CD14-positive monocyte (primary cell): ENCODE results near the gene MYO5C. TPM values are rescaled to one million over a fixed set of nuclear protein-coding genes. Genes with fewer than 3 reads are reported as not detected.

Experiments
- DNase-seq, 3 donors: peaks; one replicate each; pipeline ENCODE4 v3.0.0-alpha.2; 2011 to 2022
- H2AFZ ChIP-seq: 2 replicates; pipeline ENCODE4 v1.6.0; 2012; ENCODE audit warnings: mild to moderate bottlenecking, low read depth, low read length, inconsistent platforms; ENCODE audit not compliant: insufficient read depth, poor library complexity, severe bottlenecking
- H3K27ac ChIP-seq, 2 donors: 1 replicate in 1 of 2; 2 replicates in 1 of 2; pipeline ENCODE4 v1.5.1; 2012 to 2013; ENCODE audit warnings: low read length in 2 of 2, control low read depth in 1 of 2, inconsistent platforms in 1 of 2, low read depth in 1 of 2, mild to moderate bottlenecking in 1 of 2
- H3K27me3 ChIP-seq, 2 donors: one replicate each; pipeline versions ENCODE4 v1.6.0 to v1.6.1; 2011 to 2013; ENCODE audit warnings: low read length in 2 of 2; ENCODE audit not compliant: control insufficient read depth in 2 of 2, insufficient read depth in 2 of 2
- H3K36me3 ChIP-seq, 2 donors: replicated peaks in 1 of 2; 1 replicate in 1 of 2; 2 replicates in 1 of 2; pipeline versions ENCODE4 v1.5.1 to v1.6.1; 2012 to 2013; ENCODE audit warnings: low read length in 2 of 2, control low read depth in 1 of 2, inconsistent platforms in 1 of 2, mild to moderate bottlenecking in 1 of 2; ENCODE audit not compliant: insufficient read depth in 2 of 2, control insufficient read depth in 1 of 2
- H3K4me1 ChIP-seq, 2 donors: 1 replicate in 1 of 2; 2 replicates in 1 of 2; pipeline versions ENCODE4 v1.5.1 to v1.6.1; 2012 to 2013; ENCODE audit warnings: low read length in 2 of 2, control low read depth in 1 of 2, inconsistent platforms in 1 of 2, mild to moderate bottlenecking in 1 of 2, moderate library complexity in 1 of 2; ENCODE audit not compliant: insufficient read depth in 2 of 2, control insufficient read depth in 1 of 2
- H3K4me2 ChIP-seq: replicated peaks from 2 replicates; pipeline ENCODE3; 2012; ENCODE audit warnings: low read length, moderate library complexity, mild to moderate bottlenecking; ENCODE audit not compliant: poor library complexity, severe bottlenecking; ENCODE audit errors: extremely low read depth
- H3K4me3 ChIP-seq, 3 experiments: fragments of 200-600 bp in 1 of 3; sonication (generic) in 1 of 3; replicated peaks in 1 of 3; 1 replicate in 2 of 3; 2 replicates in 1 of 3; pipeline ENCODE4 v1.5.1; 2011 to 2013; ENCODE audit warnings: low read length in 3 of 3, mild to moderate bottlenecking in 3 of 3, control low read depth in 2 of 3, low read depth in 2 of 3, inconsistent platforms in 1 of 3, moderate library complexity in 1 of 3
- H3K79me2 ChIP-seq: 2 replicates; pipeline ENCODE4 v1.6.0; 2012; ENCODE audit warnings: mild to moderate bottlenecking, control low read depth, inconsistent platforms, low read length, moderate library complexity; ENCODE audit not compliant: insufficient read depth
- H3K9ac ChIP-seq: 2 replicates; pipeline ENCODE4 v1.6.0; 2017; ENCODE audit warnings: low read length, mild to moderate bottlenecking; ENCODE audit not compliant: insufficient read depth, poor library complexity, severe bottlenecking
- H3K9me3 ChIP-seq, 2 donors: replicated peaks in 1 of 2; 1 replicate in 1 of 2; 2 replicates in 1 of 2; pipeline versions ENCODE4 v1.5.1 to v1.6.1; 2012 to 2013; ENCODE audit warnings: low read length in 2 of 2, control low read depth in 1 of 2; ENCODE audit not compliant: control insufficient read depth in 1 of 2, insufficient read depth in 1 of 2
- H4K20me1 ChIP-seq: 2 replicates; pipeline ENCODE4 v1.6.0; 2012; ENCODE audit warnings: mild to moderate bottlenecking, low read length, control low read depth, moderate library complexity; ENCODE audit not compliant: insufficient read depth
- H3K27ac Mint-ChIP-seq, 7 donors: one replicate each; pipeline ENCODE4 v1.8.0; 2020; ENCODE audit warnings: mild to moderate bottlenecking in 7 of 7, mixed read lengths in 7 of 7, moderate library complexity in 6 of 7, inconsistent platforms in 2 of 7
- H3K27me3 Mint-ChIP-seq, 3 donors: one replicate each; pipeline ENCODE4 v1.8.0; 2021 to 2022; ENCODE audit warnings: low read depth in 3 of 3, mild to moderate bottlenecking in 3 of 3, mixed read lengths in 3 of 3, moderate library complexity in 3 of 3, inconsistent platforms in 1 of 3
- H3K36me3 Mint-ChIP-seq, 2 donors: one replicate each; pipeline ENCODE4 v1.8.0; 2020; ENCODE audit warnings: mixed read lengths in 2 of 2, inconsistent platforms in 1 of 2, mild to moderate bottlenecking in 1 of 2
- H3K4me1 Mint-ChIP-seq: one replicate; pipeline ENCODE4 v1.8.0; 2020; ENCODE audit warnings: mild to moderate bottlenecking, mixed read lengths
- H3K4me3 Mint-ChIP-seq, 2 donors: one replicate each; pipeline ENCODE4 v1.8.0; 2020; ENCODE audit warnings: mild to moderate bottlenecking in 2 of 2, mixed read lengths in 2 of 2, moderate library complexity in 1 of 2
- H3K9me3 Mint-ChIP-seq, 7 donors: one replicate each; pipeline ENCODE4 v1.8.0; 2020 to 2022; ENCODE audit warnings: mixed read lengths in 7 of 7, mild to moderate bottlenecking in 6 of 7, moderate library complexity in 6 of 7, inconsistent platforms in 2 of 7
- WGBS: methylation state at CpG from one replicate; pipeline ENCODE4 v1.1.5; 2013; ENCODE audit warnings: missing lambda C conversion rate; ENCODE audit not compliant: insufficient coverage; 5-methylcytosine and 5-hydroxymethylcytosine counted together
- intact Hi-C, 2 donors: fragments of 100-400 bp; cut with micrococcal nuclease; formaldehyde crosslinking; loops; one replicate each; pipeline versions ENCODE4 v1.15.0 to v1.15.1; 2023
- polyA plus RNA-seq, 3 donors: library from polyadenylated mRNA; depleted of rRNA in 1 of 3; unstranded in 2 of 3; stranded (reverse) in 1 of 3; fragments of 300-500 nt in 2 of 3; fragments of >200 nt in 1 of 3; fragmentation: Illumina TruSeq in 2 of 3; gene quantifications; 1 replicate in 2 of 3; 2 replicates in 1 of 3; pipeline ENCODE4 v1.2.3, GENCODE V29; 2012 to 2021
- TF ChIP-seq, protein P1 (sequence below): fragments of 200-600 bp; IDR thresholded peaks from one replicate; pipeline ENCODE4 v1.8.0; 2022; ENCODE audit warnings: antibody characterized with exemption, mild to moderate bottlenecking

MYO5C gene
- polyA plus RNA-seq, 3 donors = 0.20 TPM; not detected in 2

DNA sequence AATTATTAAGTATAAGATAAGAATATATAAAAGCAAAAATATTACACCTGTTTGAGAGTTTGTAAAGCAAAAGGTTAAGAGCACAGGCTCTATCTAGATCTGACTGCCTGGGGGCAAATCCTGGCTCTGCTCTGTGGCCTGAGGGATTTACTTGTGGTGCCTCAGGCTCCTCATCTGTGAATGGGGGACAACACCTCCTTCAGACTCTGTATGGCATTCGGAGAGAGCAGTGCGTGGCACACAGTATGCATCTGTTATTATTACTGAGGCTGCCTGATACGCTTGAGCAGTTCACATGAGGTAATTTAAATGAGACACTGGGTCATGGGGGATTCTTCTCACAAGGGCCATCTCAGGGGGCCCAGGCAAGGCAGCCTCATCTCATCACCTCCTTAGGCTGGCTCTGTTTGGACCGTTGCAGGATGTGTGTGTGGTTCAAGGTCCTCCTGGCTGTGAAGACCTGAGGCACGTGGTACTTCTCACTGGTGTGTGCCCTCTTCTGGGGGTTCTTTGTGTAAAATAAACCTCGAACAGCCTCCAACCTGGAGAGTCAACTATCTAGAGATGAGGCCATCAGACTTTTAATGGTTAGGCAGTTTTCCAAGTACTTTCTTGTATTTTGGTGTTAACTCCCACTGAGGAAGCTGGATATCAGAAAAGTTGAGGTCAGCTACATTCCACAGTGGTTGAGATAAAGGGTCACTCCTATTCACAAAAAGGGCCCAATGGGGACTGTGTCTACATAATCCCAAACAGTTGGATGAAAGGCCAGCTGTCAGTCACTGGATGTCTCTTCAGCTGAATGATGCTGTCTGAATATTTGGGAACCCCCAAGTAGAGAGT is 113.4 kb downstream of the MYO5C start:
- Mint-ChIP-seq H3K9me3 (peaks cover 0 to 6% (median 3%) of the 10 kb centered on the region in 7 donors), H3K36me3 (peaks cover 0 to 5% of the 10 kb centered on the region in 2 donors), H3K27me3 (peaks cover 23 to 37% (median 30%) of the 10 kb centered on the region in 3 donors), H3K4me1 (peaks cover 16% of the 10 kb centered on the region), H3K4me3 (no peak overlapping the region), H3K27ac (peak overlapping the region in 1 of 7 donors; percentile 36)
- Histone ChIP-seq H3K79me2 (peaks cover 3% of the 10 kb centered on the region), H3K9me3 (peaks cover 0 to 4% of the 10 kb centered on the region in 2 donors), H3K36me3 (no peaks in the 10 kb centered on the region), H3K4me1 (peaks cover 12 to 21% of the 10 kb centered on the region in 2 donors), H3K27me3 (peaks cover 9 to 21% of the 10 kb centered on the region in 2 donors), H2AFZ (no peak overlapping the region), H3K4me3 (no peak overlapping the region), H3K9ac (no peak overlapping the region), H4K20me1 (no peaks in the 10 kb centered on the region), H3K4me2 (no peak overlapping the region), H3K27ac (no peak overlapping the region)
- WGBS = 69% methylated on average over 3 of the region's 6 CpGs
- no peak for DNase-seq
- TF ChIP-seq, protein P1, sequence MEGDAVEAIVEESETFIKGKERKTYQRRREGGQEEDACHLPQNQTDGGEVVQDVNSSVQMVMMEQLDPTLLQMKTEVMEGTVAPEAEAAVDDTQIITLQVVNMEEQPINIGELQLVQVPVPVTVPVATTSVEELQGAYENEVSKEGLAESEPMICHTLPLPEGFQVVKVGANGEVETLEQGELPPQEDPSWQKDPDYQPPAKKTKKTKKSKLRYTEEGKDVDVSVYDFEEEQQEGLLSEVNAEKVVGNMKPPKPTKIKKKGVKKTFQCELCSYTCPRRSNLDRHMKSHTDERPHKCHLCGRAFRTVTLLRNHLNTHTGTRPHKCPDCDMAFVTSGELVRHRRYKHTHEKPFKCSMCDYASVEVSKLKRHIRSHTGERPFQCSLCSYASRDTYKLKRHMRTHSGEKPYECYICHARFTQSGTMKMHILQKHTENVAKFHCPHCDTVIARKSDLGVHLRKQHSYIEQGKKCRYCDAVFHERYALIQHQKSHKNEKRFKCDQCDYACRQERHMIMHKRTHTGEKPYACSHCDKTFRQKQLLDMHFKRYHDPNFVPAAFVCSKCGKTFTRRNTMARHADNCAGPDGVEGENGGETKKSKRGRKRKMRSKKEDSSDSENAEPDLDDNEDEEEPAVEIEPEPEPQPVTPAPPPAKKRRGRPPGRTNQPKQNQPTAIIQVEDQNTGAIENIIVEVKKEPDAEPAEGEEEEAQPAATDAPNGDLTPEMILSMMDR = no peak
- intact Hi-C loops = no loop called here

DNA sequence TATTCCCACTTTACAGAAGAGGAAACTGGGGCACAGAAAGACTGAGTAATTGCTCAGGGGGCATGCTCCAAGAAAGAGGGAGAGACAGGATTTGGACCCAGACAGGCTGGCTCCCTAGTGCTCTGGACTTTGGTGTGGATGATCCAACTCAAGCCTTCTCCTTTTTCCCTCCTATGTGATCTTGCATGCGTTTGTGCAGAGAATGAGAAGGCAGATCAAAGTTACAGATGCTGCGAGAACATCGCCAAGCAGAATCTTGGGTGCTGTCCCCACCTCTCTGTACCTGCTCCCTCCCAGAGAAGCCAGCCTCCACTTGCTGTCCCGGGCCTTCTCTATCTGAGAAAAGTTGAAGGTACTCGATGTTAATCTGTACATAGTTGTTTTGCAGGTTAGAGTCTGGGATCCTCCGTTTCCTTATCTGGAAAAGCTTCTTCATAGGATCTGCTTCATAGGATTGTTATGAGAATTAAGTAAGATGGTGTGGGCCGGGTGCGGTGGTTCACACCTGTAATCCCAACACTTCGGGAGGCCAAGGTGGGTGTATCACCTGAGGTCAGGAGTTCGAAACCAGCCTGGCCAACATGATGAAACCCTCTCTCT is 114.7 kb downstream of the MYO5C start:
- no CpG with 5 or more reads among the region's 10 CpGs for WGBS
- intact Hi-C loops = no loop called here

More for the DNA sequence above, 114.7 kb downstream of the MYO5C start:
- Histone ChIP-seq H2AFZ (peak overlapping the region; percentile 98), H3K9ac (no peak overlapping the region), H4K20me1 (no peaks in the 10 kb centered on the region), H3K79me2 (peaks cover 3% of the 10 kb centered on the region), H3K27me3 (peaks cover 9 to 21% of the 10 kb centered on the region in 2 donors), H3K4me1 (peaks cover 12 to 21% of the 10 kb centered on the region in 2 donors), H3K27ac (no peak overlapping the region), H3K4me2 (peak overlapping the region; percentile 87), H3K4me3 (peak overlapping the region in 1 of 3 experiments; percentile 86), H3K9me3 (peaks cover 0 to 4% of the 10 kb centered on the region in 2 donors), H3K36me3 (no peaks in the 10 kb centered on the region)
- Mint-ChIP-seq H3K27ac (peak overlapping the region in 1 of 7 donors; percentile 1), H3K36me3 (peaks cover 0 to 5% of the 10 kb centered on the region in 2 donors), H3K27me3 (peaks cover 27 to 37% (median 30%) of the 10 kb centered on the region in 3 donors), H3K9me3 (peaks cover 0 to 6% (median 3%) of the 10 kb centered on the region in 7 donors), H3K4me1 (peaks cover 16% of the 10 kb centered on the region), H3K4me3 (peak overlapping the region; percentile 93)
- no peak for DNase-seq
- TF ChIP-seq, protein P1 = no peak
